ENCODE data around the gene ZNF488. TPM values are rescaled to one million over a fixed set of nuclear protein-coding genes. Genes with fewer than 3 reads are reported as not detected.

Gene ZNF488
- polyA plus RNA-seq, 1 of the 3 experiments (the other 2 are of a cell fraction) = 0.59 TPM

- Histone ChIP-seq H3K4me2 (no peak overlapping the region), H3K27ac (ENCODE audit: low read depth in 2 of 2, low read length in 1 of 2) (no peak overlapping the region), H3K4me3 (ENCODE audit: low read depth in 2 of 2, low read length in 1 of 2) (no peak overlapping the region), H3K79me2 (ENCODE audit: insufficient read depth) (no peaks in the 10 kb centered on the region), H3K9me2 (no peaks in the 10 kb centered on the region), H3K4me1 (ENCODE audit: control insufficient read depth in 1 of 2, insufficient read depth in 2 of 2, low read depth in 1 of 2, low read length in 1 of 2) (peaks cover 0 to 28% of the 10 kb centered on the region in 2 experiments; a peak in 2 of 4 replicates), H3K27me3 (ENCODE audit: insufficient read depth) (no peaks in the 10 kb centered on the region), H2AFZ (ENCODE audit: low read depth) (no peak overlapping the region), H3K9ac (no peak overlapping the region), H4K20me1 (ENCODE audit: insufficient read depth) (no peaks in the 10 kb centered on the region), H3K36me3 (replicated peaks in 1 of 2; ENCODE audit: control insufficient read depth in 1 of 2, insufficient read depth in 2 of 2, low read length in 1 of 2) (no peaks in the 10 kb centered on the region), H3F3A (replicated peaks; ENCODE audit: insufficient read depth) (no peaks in the 10 kb centered on the region), H3K9me3 (no peaks in the 10 kb centered on the region)
- 93% methylated on average over 10 of the region's 12 CpGs for WGBS (ENCODE audit: low lambda C conversion rate)
- TF ChIP-seq ZBTB33 (IDR thresholded peaks at IDR 0.05; ENCODE audit: borderline replicate concordance, low read depth) (no peak), SIN3A (IDR thresholded peaks at IDR 0.05; ENCODE audit: borderline replicate concordance, low read depth, low read length) (no peak), NFIC (IDR thresholded peaks at IDR 0.05; ENCODE audit: borderline replicate concordance) (no peak), JUND (IDR thresholded peaks at IDR 0.05) (no peak), EZH2phosphoT487 (IDR thresholded peaks at IDR 0.05; ENCODE audit: borderline replicate concordance, low read depth) (no peak), GABPA (IDR thresholded peaks at IDR 0.05; ENCODE audit: low read depth) (no peak), PBX3 (IDR thresholded peaks at IDR 0.05) (no peak), POLR2AphosphoS5 (IDR thresholded peaks at IDR 0.05; ENCODE audit: low read depth, low read length) (no peak), FOXM1 (IDR thresholded peaks at IDR 0.05; ENCODE audit: low read depth) (no peak)
- DNase-seq = no peak
- ChIA-PET CTCF (interaction anchor here (0.8 to 7.4 kb wide), 6 partner anchors 10 to 381 kb away, joined by 3 to 50 read pairs (median 4); partner anchors contain the start of gene ZNF488), POLR2A (no interaction called here)
Observed at GRCh38 chr10:47374611-47375536, 9.2 kb downstream of the ZNF488 start.

- H3K36me3 ChIP-seq (replicated peaks in 1 of 2; ENCODE audit: control insufficient read depth in 1 of 2, insufficient read depth in 2 of 2, low read length in 1 of 2) = no peaks in the 10 kb centered on the region
- ChIA-PET POLR2A (no interaction called here), CTCF (interaction anchor here (0.5 to 7.4 kb wide), 2 partner anchors 11 to 348 kb away, joined by 3 to 50 read pairs; no protein-coding TSS in a partner anchor)
- H3K79me2 ChIP-seq (ENCODE audit: insufficient read depth) = no peaks in the 10 kb centered on the region
- no peaks in the 10 kb centered on the region for H3F3A ChIP-seq (replicated peaks; ENCODE audit: insufficient read depth)
- H3K27me3 ChIP-seq (ENCODE audit: insufficient read depth) = no peaks in the 10 kb centered on the region
- H3K9me2 ChIP-seq = no peaks in the 10 kb centered on the region
- TF ChIP-seq USF1 (IDR thresholded peaks at IDR 0.05; ENCODE audit: borderline replicate concordance, low read depth) = no peak
- TF ChIP-seq RFX5 (IDR thresholded peaks at IDR 0.05; ENCODE audit: low read length) = no peak
- no peak for TF ChIP-seq POLR2AphosphoS5 (IDR thresholded peaks at IDR 0.05; ENCODE audit: low read depth, low read length)
- TF ChIP-seq RAD21 (IDR thresholded peaks at IDR 0.05; ENCODE audit: low read length) = no peak
- TF ChIP-seq YY1 (IDR thresholded peaks at IDR 0.05; ENCODE audit: low read depth) = no peak
- no peak overlapping the region for H2AFZ ChIP-seq (ENCODE audit: low read depth)
- H3K27ac ChIP-seq (ENCODE audit: low read depth in 2 of 2, low read length in 1 of 2) = no peak overlapping the region
- no peak overlapping the region for H3K9ac ChIP-seq
- DNase-seq = peak; percentile 10
- no peak overlapping the region for H3K4me2 ChIP-seq
- H3K9me3 ChIP-seq = no peaks in the 10 kb centered on the region
- WGBS (ENCODE audit: low lambda C conversion rate) = 75% methylated on average over 5 of the region's 6 CpGs
- peaks cover 0 to 13% of the 10 kb centered on the region in 2 experiments; a peak in 2 of 4 replicates for H3K4me1 ChIP-seq (ENCODE audit: control insufficient read depth in 1 of 2, insufficient read depth in 2 of 2, low read depth in 1 of 2, low read length in 1 of 2)
- no peaks in the 10 kb centered on the region for H4K20me1 ChIP-seq (ENCODE audit: insufficient read depth)
- H3K4me3 ChIP-seq (ENCODE audit: low read depth in 2 of 2, low read length in 1 of 2) = no peak overlapping the region
Observed at GRCh38 chr10:47372726-47373125, 11.4 kb downstream of the ZNF488 start.
